Caco-2 (cell line): ENCODE results near the gene NRP2. TPM values are rescaled to one million over a fixed set of nuclear protein-coding genes. Genes with fewer than 3 reads are reported as not detected.

Experiments
- BruUV-seq: library from RNA; stranded (reverse); fragments of 400-500 nt; replicated peaks from 2 replicates; lab custom pipeline; 2021; lab: Mats Ljungman, UMichigan
- CTCF ChIA-PET: fragments of 300-600 bp; sonication (Branson Sonifier 250); formaldehyde crosslinking; loops from one replicate; lab custom pipeline; 2022; ENCODE audit warnings: antibody characterized with exemption; lab: Charles Lee
- POLR2A ChIA-PET: fragments of 300-600 bp; sonication (Branson Sonifier 250); formaldehyde crosslinking; loops from one replicate; lab custom pipeline; 2022; ENCODE audit warnings: antibody characterized with exemption; lab: Charles Lee
- DNase-seq, 2 experiments: peaks; one replicate each; pipeline versions ENCODE4 v3.0.0 to v3.0.0-alpha.2; 2020 to 2022
- H3K27me3 ChIP-seq: replicated peaks from 2 replicates; pipeline ENCODE4 v1.6.0; 2011; ENCODE audit warnings: low read length; ENCODE audit not compliant: control insufficient read depth, insufficient read depth
- H3K36me3 ChIP-seq: 2 replicates; pipeline ENCODE4 v1.5.1; 2011; ENCODE audit warnings: low read length; ENCODE audit not compliant: control insufficient read depth, insufficient read depth
- H3K4me1 ChIP-seq: fragments of 250-450 bp; sonication (Bioruptor Pico); 2 replicates; pipeline ENCODE4 v1.5.1; 2020; ENCODE audit warnings: mild to moderate bottlenecking
- H3K4me3 ChIP-seq: 2 replicates; pipeline ENCODE4 v1.5.1; 2011; ENCODE audit warnings: low read depth, mild to moderate bottlenecking, control low read depth, low read length
- H3K9me3 ChIP-seq: fragments of 250-450 bp; sonication (Bioruptor Pico); 2 replicates; pipeline ENCODE4 v1.5.1; 2020; ENCODE audit warnings: mild to moderate bottlenecking, moderate library complexity
- H3K27ac Mint-ChIP-seq: one replicate; pipeline ENCODE4 v1.8.0; 2022; ENCODE audit warnings: mixed read lengths; ENCODE audit not compliant: unreplicated experiment
- H3K27me3 Mint-ChIP-seq: one replicate; pipeline ENCODE4 v1.8.0; 2022; ENCODE audit warnings: mixed read lengths; ENCODE audit not compliant: insufficient read depth, unreplicated experiment
- H3K36me3 Mint-ChIP-seq: one replicate; pipeline ENCODE4 v1.8.0; 2022; ENCODE audit warnings: mild to moderate bottlenecking, mixed read lengths; ENCODE audit not compliant: insufficient read depth, unreplicated experiment
- H3K4me1 Mint-ChIP-seq: one replicate; pipeline ENCODE4 v1.8.0; 2022; ENCODE audit warnings: low read depth, mixed read lengths; ENCODE audit not compliant: unreplicated experiment
- H3K4me3 Mint-ChIP-seq: one replicate; pipeline ENCODE4 v1.8.0; 2022; ENCODE audit warnings: mild to moderate bottlenecking, moderate library complexity, mixed read lengths; ENCODE audit not compliant: unreplicated experiment
- H3K9me3 Mint-ChIP-seq: one replicate; pipeline ENCODE4 v1.8.0; 2022; ENCODE audit warnings: mixed read lengths; ENCODE audit not compliant: unreplicated experiment
- intact Hi-C: fragments of 100-400 bp; cut with micrococcal nuclease; formaldehyde crosslinking; loops from one replicate; pipeline ENCODE4 v1.10.0; 2022; ENCODE audit not compliant: unreplicated experiment
- total RNA-seq: library from RNA; stranded (reverse); gene quantifications from 2 replicates; pipeline ENCODE4 v1.2.3, GENCODE V29; 2022
- TF ChIP-seq, protein P1 (sequence below), 2 experiments: fragments of 200-600 bp in 1 of 2; IDR thresholded peaks; 1 replicate in 1 of 2; 2 replicates in 1 of 2; pipeline versions ENCODE4 v1.5.1 to v1.8.0; 2011 to 2022; ENCODE audit warnings: antibody characterized with exemption in 1 of 2, control low read depth in 1 of 2, inconsistent platforms in 1 of 2, low read depth in 1 of 2, low read length in 1 of 2, mild to moderate bottlenecking in 1 of 2, moderate library complexity in 1 of 2; ENCODE audit not compliant: insufficient read depth in 1 of 2, severe bottlenecking in 1 of 2, unreplicated experiment in 1 of 2

The NRP2 gene
- total RNA-seq, 1 experiment from 2014 or later: 96.9 TPM

GRCh38 chr2:205806143-205806905 is 124.0 kb downstream of the NRP2 start:
- H3K27me3 ChIP-seq: no peaks in the 10 kb centered on the region
- Mint-ChIP-seq H3K27me3 (no peaks in the 10 kb centered on the region), H3K4me1 (peaks cover 15% of the 10 kb centered on the region), H3K4me3 (peak overlapping the region; percentile 52), H3K9me3 (no peaks in the 10 kb centered on the region), H3K27ac (no peak overlapping the region), H3K36me3 (no peaks in the 10 kb centered on the region)
- BruUV-seq: no TSS peak
- intact Hi-C loops: loop anchor here (2.0 kb wide), 1 partner anchor 36 kb away; no protein-coding TSS in a partner anchor
- TF ChIP-seq, protein P1, sequence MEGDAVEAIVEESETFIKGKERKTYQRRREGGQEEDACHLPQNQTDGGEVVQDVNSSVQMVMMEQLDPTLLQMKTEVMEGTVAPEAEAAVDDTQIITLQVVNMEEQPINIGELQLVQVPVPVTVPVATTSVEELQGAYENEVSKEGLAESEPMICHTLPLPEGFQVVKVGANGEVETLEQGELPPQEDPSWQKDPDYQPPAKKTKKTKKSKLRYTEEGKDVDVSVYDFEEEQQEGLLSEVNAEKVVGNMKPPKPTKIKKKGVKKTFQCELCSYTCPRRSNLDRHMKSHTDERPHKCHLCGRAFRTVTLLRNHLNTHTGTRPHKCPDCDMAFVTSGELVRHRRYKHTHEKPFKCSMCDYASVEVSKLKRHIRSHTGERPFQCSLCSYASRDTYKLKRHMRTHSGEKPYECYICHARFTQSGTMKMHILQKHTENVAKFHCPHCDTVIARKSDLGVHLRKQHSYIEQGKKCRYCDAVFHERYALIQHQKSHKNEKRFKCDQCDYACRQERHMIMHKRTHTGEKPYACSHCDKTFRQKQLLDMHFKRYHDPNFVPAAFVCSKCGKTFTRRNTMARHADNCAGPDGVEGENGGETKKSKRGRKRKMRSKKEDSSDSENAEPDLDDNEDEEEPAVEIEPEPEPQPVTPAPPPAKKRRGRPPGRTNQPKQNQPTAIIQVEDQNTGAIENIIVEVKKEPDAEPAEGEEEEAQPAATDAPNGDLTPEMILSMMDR (IDR thresholded peaks at IDR 0.05; ENCODE audit: insufficient read depth in 1 of 2, low read depth in 1 of 2, low read length in 1 of 2, severe bottlenecking in 1 of 2, unreplicated experiment in 1 of 2): no peak
- peak; percentile 60 to 65 for DNase-seq
- ChIA-PET POLR2A (no interaction called here), CTCF (interaction anchor here (0.5 kb wide), 1 partner anchor 139 kb away, joined by 3 read pairs; no protein-coding TSS in a partner anchor)
- H3K4me1 ChIP-seq: peaks cover 10% of the 10 kb centered on the region
- H3K9me3 ChIP-seq: no peaks in the 10 kb centered on the region
- H3K4me3 ChIP-seq: no peak overlapping the region
- no peaks in the 10 kb centered on the region for H3K36me3 ChIP-seq

- H3K27ac Mint-ChIP-seq: no peak overlapping the region
- CTCF ChIA-PET: no interaction called here
- H3K36me3 ChIP-seq: no peaks in the 10 kb centered on the region
These were observed 124.9 kb downstream of the NRP2 start for GRCh38 chr2:205807229-205807628.

GRCh38 chr2:205807758-205808157 is 125.5 kb downstream of the NRP2 start:
- Histone ChIP-seq H3K4me1 (peaks cover 10% of the 10 kb centered on the region), H3K36me3 (no peaks in the 10 kb centered on the region), H3K27me3 (no peaks in the 10 kb centered on the region), H3K4me3 (no peak overlapping the region), H3K9me3 (no peaks in the 10 kb centered on the region)
- Mint-ChIP-seq H3K4me1 (peaks cover 15% of the 10 kb centered on the region), H3K4me3 (no peak overlapping the region), H3K27me3 (no peaks in the 10 kb centered on the region), H3K36me3 (no peaks in the 10 kb centered on the region), H3K9me3 (no peaks in the 10 kb centered on the region), H3K27ac (no peak overlapping the region)
- ChIA-PET CTCF (no interaction called here), POLR2A (no interaction called here)
- no peak for DNase-seq
- BruUV-seq: no TSS peak
- TF ChIP-seq, protein P1 (IDR thresholded peaks at IDR 0.05; ENCODE audit: insufficient read depth in 1 of 2, low read depth in 1 of 2, low read length in 1 of 2, severe bottlenecking in 1 of 2, unreplicated experiment in 1 of 2): no peak
- intact Hi-C loops: loop anchor here (2.0 kb wide), 1 partner anchor 37 kb away; no protein-coding TSS in a partner anchor

More at GRCh38 chr2:205807229-205807628, 124.9 kb downstream of the NRP2 start:
- Histone ChIP-seq H3K27me3 (no peaks in the 10 kb centered on the region), H3K4me1 (peaks cover 10% of the 10 kb centered on the region), H3K4me3 (no peak overlapping the region), H3K9me3 (no peaks in the 10 kb centered on the region)
- H3K9me3 Mint-ChIP-seq: no peaks in the 10 kb centered on the region
- POLR2A ChIA-PET: no interaction called here
- TF ChIP-seq, protein P1 (IDR thresholded peaks at IDR 0.05; ENCODE audit: insufficient read depth in 1 of 2, low read depth in 1 of 2, low read length in 1 of 2, severe bottlenecking in 1 of 2, unreplicated experiment in 1 of 2): no peak
- BruUV-seq: no TSS peak
- no peaks in the 10 kb centered on the region for H3K27me3 Mint-ChIP-seq
- H3K4me3 Mint-ChIP-seq: no peak overlapping the region
- intact Hi-C loops: loop anchor here (2.0 kb wide), 1 partner anchor 36 kb away; no protein-coding TSS in a partner anchor
- no peaks in the 10 kb centered on the region for H3K36me3 Mint-ChIP-seq
- peaks cover 15% of the 10 kb centered on the region for H3K4me1 Mint-ChIP-seq
- no peak for DNase-seq
